ENCODE results near the gene CELSR2.

The CELSR2 gene

GRCh38 chr1:109240158-109241152, 8.9 kb upstream of the CELSR2 start:
- Mint-ChIP-seq H3K27ac (peak overlapping the region; percentile 11), H3K9me3 (no peaks in the 10 kb centered on the region), H3K36me3 (peaks cover 21 to 38% of the 10 kb centered on the region in 2 donors), H3K27me3 (peaks cover 29 to 36% of the 10 kb centered on the region in 2 donors), H3K4me3 (no peak overlapping the region), H3K4me1 (peaks cover 24 to 40% of the 10 kb centered on the region in 2 donors)
- ATAC-seq (replicated peaks) (peak; percentile 12 to 17), DNase-seq (no peak)

GRCh38 chr1:109241344-109241743, 8.0 kb upstream of the CELSR2 start:
- Mint-ChIP-seq H3K4me1 (peaks cover 24 to 40% of the 10 kb centered on the region in 2 donors), H3K27me3 (peaks cover 29 to 38% of the 10 kb centered on the region in 2 donors), H3K27ac (peak overlapping the region; percentile 67), H3K4me3 (no peak overlapping the region), H3K36me3 (peaks cover 17 to 29% of the 10 kb centered on the region in 2 donors), H3K9me3 (no peaks in the 10 kb centered on the region)
- no peak for ATAC-seq (replicated peaks)
- DNase-seq, result no peak

GRCh38 chr1:109241841-109242345, 7.4 kb upstream of the CELSR2 start:
- Mint-ChIP-seq H3K4me3 (peak overlapping the region in 1 of 2 donors; percentile 18), H3K4me1 (peaks cover 24 to 40% of the 10 kb centered on the region in 2 donors), H3K27ac (peak overlapping the region; percentile 20), H3K36me3 (peaks cover 17 to 28% of the 10 kb centered on the region in 2 donors), H3K9me3 (no peaks in the 10 kb centered on the region), H3K27me3 (peaks cover 35 to 43% of the 10 kb centered on the region in 2 donors)
- ATAC-seq (replicated peaks) (no peak), DNase-seq (no peak)

GRCh38 chr1:109242387-109242786, 7.0 kb upstream of the CELSR2 start:
- peak overlapping the region; percentile 21 for H3K27ac Mint-ChIP-seq
- no peaks in the 10 kb centered on the region for H3K9me3 Mint-ChIP-seq
- H3K4me1 Mint-ChIP-seq, result peaks cover 24 to 40% of the 10 kb centered on the region in 2 donors
- ATAC-seq (replicated peaks), result no peak
- peak overlapping the region in 1 of 2 donors; percentile 18 for H3K4me3 Mint-ChIP-seq
- DNase-seq, result no peak
- peaks cover 35 to 48% of the 10 kb centered on the region in 2 donors for H3K27me3 Mint-ChIP-seq
- peaks cover 15 to 23% of the 10 kb centered on the region in 2 donors for H3K36me3 Mint-ChIP-seq

- Mint-ChIP-seq H3K36me3 (peaks cover 12 to 16% of the 10 kb centered on the region in 2 donors), H3K9me3 (no peaks in the 10 kb centered on the region), H3K27me3 (peaks cover 41 to 56% of the 10 kb centered on the region in 2 donors), H3K4me1 (peaks cover 24 to 40% of the 10 kb centered on the region in 2 donors), H3K4me3 (no peak overlapping the region), H3K27ac (no peak overlapping the region)
- ATAC-seq (replicated peaks) (peak in 1 of 2 donors; percentile 29), DNase-seq (no peak)
Observed at GRCh38 chr1:109243221-109243620, 6.1 kb upstream of the CELSR2 start.

GRCh38 chr1:109243860-109244552, 5.3 kb upstream of the CELSR2 start:
- Mint-ChIP-seq H3K9me3 (no peaks in the 10 kb centered on the region), H3K4me1 (peaks cover 26 to 40% of the 10 kb centered on the region in 2 donors), H3K27me3 (peaks cover 41 to 62% of the 10 kb centered on the region in 2 donors), H3K36me3 (peaks cover 9 to 12% of the 10 kb centered on the region in 2 donors), H3K27ac (no peak overlapping the region), H3K4me3 (no peak overlapping the region)
- ATAC-seq (replicated peaks), result no peak
- no peak for DNase-seq

GRCh38 chr1:109246141-109246551, 3.2 kb upstream of the CELSR2 start:
- Mint-ChIP-seq H3K9me3 (no peaks in the 10 kb centered on the region), H3K36me3 (peaks cover 3 to 7% of the 10 kb centered on the region in 2 donors), H3K27me3 (peaks cover 51 to 76% of the 10 kb centered on the region in 2 donors), H3K27ac (no peak overlapping the region), H3K4me3 (no peak overlapping the region), H3K4me1 (peaks cover 18 to 41% of the 10 kb centered on the region in 2 donors)
- no peak for ATAC-seq (replicated peaks)
- no peak for DNase-seq

GRCh38 chr1:109247401-109248365, 1.7 kb upstream of the CELSR2 start:
- Mint-ChIP-seq H3K27ac (no peak overlapping the region), H3K36me3 (no peaks in the 10 kb centered on the region), H3K27me3 (peaks cover 53 to 76% of the 10 kb centered on the region in 2 donors), H3K4me3 (no peak overlapping the region), H3K4me1 (peaks cover 4 to 25% of the 10 kb centered on the region in 2 donors), H3K9me3 (no peaks in the 10 kb centered on the region)
- DNase-seq (no peak), ATAC-seq (replicated peaks) (no peak)

- Mint-ChIP-seq H3K27ac (no peak overlapping the region), H3K27me3 (peaks cover 48 to 75% of the 10 kb centered on the region in 2 donors), H3K9me3 (no peaks in the 10 kb centered on the region), H3K4me1 (peaks cover 6 to 24% of the 10 kb centered on the region in 2 donors), H3K4me3 (no peak overlapping the region), H3K36me3 (no peaks in the 10 kb centered on the region)
- no peak for ATAC-seq (replicated peaks)
- DNase-seq, result no peak
Observed at GRCh38 chr1:109248444-109248796, 919 bp upstream of the CELSR2 start.

- no peak overlapping the region for H3K27ac Mint-ChIP-seq
- DNase-seq, result no peak
- peaks cover 38 to 65% of the 10 kb centered on the region in 2 donors for H3K27me3 Mint-ChIP-seq
- H3K36me3 Mint-ChIP-seq, result no peaks in the 10 kb centered on the region
- peak; percentile 52 to 53 for ATAC-seq (replicated peaks)
- peaks cover 8 to 28% of the 10 kb centered on the region in 2 donors for H3K4me1 Mint-ChIP-seq
- no peaks in the 10 kb centered on the region for H3K9me3 Mint-ChIP-seq
- peak overlapping the region; percentile 56 to 76 for H3K4me3 Mint-ChIP-seq
Observed at GRCh38 chr1:109249654-109250401, 489 bp downstream of the CELSR2 start.

- H3K36me3 Mint-ChIP-seq, result no peaks in the 10 kb centered on the region
- H3K27ac Mint-ChIP-seq, result no peak overlapping the region
- peaks cover 8 to 28% of the 10 kb centered on the region in 2 donors for H3K4me1 Mint-ChIP-seq
- peaks cover 43 to 69% of the 10 kb centered on the region in 2 donors for H3K27me3 Mint-ChIP-seq
- ATAC-seq (replicated peaks), result no peak
- no peaks in the 10 kb centered on the region for H3K9me3 Mint-ChIP-seq
- H3K4me3 Mint-ChIP-seq, result peak overlapping the region; percentile 56 to 72
- no peak for DNase-seq
Observed at GRCh38 chr1:109250454-109251276, 1.3 kb downstream of the CELSR2 start.

Data from stimulated activated naive B cell treated with anti-CD40 and anti-IgM and Interleukin-4, amounts not matched to agents 10 μg/mL and 1 μg/mL and 100 μg/mL, for 72 hours (primary cell).